ENCODE results near the gene MYOM3.

MYOM3 gene

GRCh38 chr1:24138476-24139221 is 26.7 kb upstream of the MYOM3 start:
- no peak for DNase-seq (ENCODE audit: low read depth in 2 of 2)

- no peak for DNase-seq (ENCODE audit: low read depth in 2 of 2)
Observed at GRCh38 chr1:24136956-24137539, 25.1 kb upstream of the MYOM3 start.

GRCh38 chr1:24134376-24134775 is 22.4 kb upstream of the MYOM3 start:
- DNase-seq (ENCODE audit: low read depth in 2 of 2), result no peak

- DNase-seq (ENCODE audit: low read depth in 2 of 2), result no peak
Observed at GRCh38 chr1:24133819-24134218, 21.9 kb upstream of the MYOM3 start.

GRCh38 chr1:24130385-24130784 is 18.4 kb upstream of the MYOM3 start:
- no peak for DNase-seq (ENCODE audit: low read depth in 2 of 2)

- no peak for DNase-seq (ENCODE audit: low read depth in 2 of 2)
Observed at GRCh38 chr1:24127801-24128363, 15.9 kb upstream of the MYOM3 start.

- DNase-seq (ENCODE audit: low read depth in 2 of 2), result no peak
Observed at GRCh38 chr1:24127134-24127800, 15.3 kb upstream of the MYOM3 start.

- DNase-seq (ENCODE audit: low read depth in 2 of 2), result no peak
Observed at GRCh38 chr1:24126672-24127023, 14.7 kb upstream of the MYOM3 start.

GRCh38 chr1:24126018-24126671 is 14.2 kb upstream of the MYOM3 start:
- DNase-seq (ENCODE audit: low read depth in 2 of 2), result no peak

- no peak for DNase-seq (ENCODE audit: low read depth in 2 of 2)
Observed at GRCh38 chr1:24125456-24125855, 13.5 kb upstream of the MYOM3 start.

- DNase-seq (ENCODE audit: low read depth in 2 of 2), result no peak
Observed at GRCh38 chr1:24124980-24125379, 13.0 kb upstream of the MYOM3 start.

- no peak for DNase-seq (ENCODE audit: low read depth in 2 of 2)
Observed at GRCh38 chr1:24123611-24124010, 11.7 kb upstream of the MYOM3 start.

GRCh38 chr1:24122776-24123175 is 10.8 kb upstream of the MYOM3 start:
- no peak for DNase-seq (ENCODE audit: low read depth in 2 of 2)

- no peak for DNase-seq (ENCODE audit: low read depth in 2 of 2)
Observed at GRCh38 chr1:24121406-24121805, 9.5 kb upstream of the MYOM3 start.

GRCh38 chr1:24120965-24121364 is 9.0 kb upstream of the MYOM3 start:
- DNase-seq (ENCODE audit: low read depth in 2 of 2), result no peak

- no peak for DNase-seq (ENCODE audit: low read depth in 2 of 2)
Observed at GRCh38 chr1:24119859-24120756, 8.2 kb upstream of the MYOM3 start.

- DNase-seq (ENCODE audit: low read depth in 2 of 2), result no peak
Observed at GRCh38 chr1:24119489-24119858, 7.5 kb upstream of the MYOM3 start.

GRCh38 chr1:24118410-24119242 is 6.7 kb upstream of the MYOM3 start:
- no peak for DNase-seq (ENCODE audit: low read depth in 2 of 2)

GRCh38 chr1:24117722-24118409 is 5.9 kb upstream of the MYOM3 start:
- no peak for DNase-seq (ENCODE audit: low read depth in 2 of 2)

- no peak for DNase-seq (ENCODE audit: low read depth in 2 of 2)
Observed at GRCh38 chr1:24117132-24117531, 5.2 kb upstream of the MYOM3 start.
